ENCODE data around the gene KPNA6. TPM values are rescaled to one million over a fixed set of nuclear protein-coding genes. Genes with fewer than 3 reads are reported as not detected.

The KPNA6 gene
- total and polyA plus RNA-seq, 9 of the 15 experiments (the other 6 are each of a cell fraction or from before 2014, with no cell fraction given), result 20.1 to 54.6 (median 32.2) TPM

- TF ChIP-seq HBP1 (CRISPR knock-in tag; IDR thresholded peaks at IDR 0.05) (no peak), JUND (IDR thresholded peaks at IDR 0.05; ENCODE audit: borderline replicate concordance, low read depth, low read length) (peak; percentile 73), JUND (tag; IDR thresholded peaks at IDR 0.05; ENCODE audit: borderline replicate concordance, low read depth, low read length) (no peak; the same call in 2 of the 3 replicates), E2F4 (CRISPR knock-in tag; IDR thresholded peaks at IDR 0.05; ENCODE audit: low read depth) (peak; percentile 75; the same call in 1 of the 2 replicates), SIX5 (IDR thresholded peaks at IDR 0.05; ENCODE audit: borderline replicate concordance in 1 of 2, insufficient read depth in 1 of 2, low read depth in 1 of 2, low read length in 2 of 2) (no peak), CCAR2 (IDR thresholded peaks at IDR 0.05; ENCODE audit: low read depth, low read length) (no peak), ZNF407 (IDR thresholded peaks at IDR 0.05; ENCODE audit: low read depth) (no peak), HNRNPUL1 (IDR thresholded peaks at IDR 0.05; ENCODE audit: low read length) (no peak), FOXA3 (CRISPR knock-in tag; conservative IDR thresholded peaks at IDR 0.05 in 1 of 2, IDR thresholded peaks at IDR 0.05 in 1 of 2) (peak in 1 of 2 experiments; percentile 64; a peak in 1 of 4 replicates), ZFX (CRISPR knock-in tag; IDR thresholded peaks at IDR 0.05) (peak; percentile 96), PREB (CRISPR knock-in tag; IDR thresholded peaks at IDR 0.05) (no peak), IRF1 (CRISPR knock-in tag; IDR thresholded peaks at IDR 0.05; ENCODE audit: borderline replicate concordance) (0 out of 2 replicates have a peak, but pooled peaks have one; percentile 13)
Measured at GRCh38 chr1:32205401-32206370, 97.8 kb downstream of the KPNA6 start, which contains the start of gene IQCC (continued).
